Fibroblast of pulmonary artery (primary cell): ENCODE data around the gene CLEC2L.

Experiments
- DNase-seq: peaks from one replicate; pipeline ENCODE4 v3.0.0-alpha.2; 2010; ENCODE audit warnings: low read depth
- H3K4me3 ChIP-seq: replicated peaks from 2 replicates; pipeline ENCODE4 v1.5.1; 2011; ENCODE audit warnings: low read depth, mild to moderate bottlenecking, control low read depth, low read length, moderate library complexity
- CTCF ChIP-seq: IDR thresholded peaks from 2 replicates; pipeline ENCODE4 v1.5.1; 2011; ENCODE audit warnings: mild to moderate bottlenecking, control low read depth, low read length, inconsistent platforms; ENCODE audit errors: missing control alignments

CLEC2L gene

GRCh38 chr7:139495580-139496125 lies 27.8 kb upstream of the CLEC2L start:
- DNase-seq, result no peak
- H3K4me3 ChIP-seq, result no peak overlapping the region
- TF ChIP-seq CTCF, result no peak

GRCh38 chr7:139496528-139496927 lies 27.0 kb upstream of the CLEC2L start:
- TF ChIP-seq CTCF, result no peak
- DNase-seq, result no peak
- no peak overlapping the region for H3K4me3 ChIP-seq

GRCh38 chr7:139500770-139501138 lies 22.7 kb upstream of the CLEC2L start:
- TF ChIP-seq CTCF, result no peak
- H3K4me3 ChIP-seq, result no peak overlapping the region
- no peak for DNase-seq

DNA sequence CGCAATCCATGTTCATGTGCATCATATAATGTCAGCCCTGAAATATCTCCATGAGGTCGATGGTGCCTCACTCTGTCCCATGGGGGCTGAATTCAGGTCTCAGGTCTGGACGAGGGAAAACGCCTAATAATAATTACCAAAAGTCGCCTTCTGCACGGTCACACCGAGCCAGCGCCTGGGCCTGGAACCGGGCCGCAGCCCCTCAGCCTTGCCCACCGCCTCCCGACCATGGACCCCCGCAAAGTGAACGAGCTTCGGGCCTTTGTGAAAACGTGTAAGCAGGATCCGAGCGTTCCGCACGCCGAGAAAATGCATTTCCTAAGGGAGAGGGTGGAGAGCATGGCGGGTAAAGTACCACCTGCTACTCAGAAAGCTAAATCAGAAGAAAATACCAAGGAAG lies 21.3 kb upstream of the CLEC2L start:
- no peak for DNase-seq
- no peak for TF ChIP-seq CTCF
- no peak overlapping the region for H3K4me3 ChIP-seq

DNA sequence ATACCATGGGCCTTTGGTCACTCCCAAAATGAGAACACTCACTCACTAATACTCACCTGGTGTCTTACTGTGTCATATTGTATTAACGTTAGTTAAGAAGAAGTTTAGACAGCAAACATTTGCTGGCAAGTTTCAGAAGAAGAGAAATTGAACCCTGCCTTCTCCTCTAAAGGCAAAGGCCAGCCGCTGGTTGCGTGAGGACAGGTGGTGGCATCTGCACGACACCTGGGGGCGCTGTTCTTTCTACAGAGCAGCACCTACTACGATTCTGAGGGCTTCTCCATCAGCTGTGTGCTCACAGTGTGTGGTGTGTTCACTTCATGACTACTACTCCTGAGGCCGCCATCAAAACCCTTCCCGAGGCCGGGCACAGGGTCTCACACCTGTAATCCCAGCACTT lies 17.9 kb upstream of the CLEC2L start:
- TF ChIP-seq CTCF, result peak; percentile 29
- DNase-seq, result no peak
- no peak overlapping the region for H3K4me3 ChIP-seq

- no peak for DNase-seq
- no peak for TF ChIP-seq CTCF
- no peak overlapping the region for H3K4me3 ChIP-seq
These were observed 13.9 kb upstream of the CLEC2L start for GRCh38 chr7:139509535-139509934.

GRCh38 chr7:139511315-139511714 lies 12.2 kb upstream of the CLEC2L start:
- no peak for DNase-seq
- TF ChIP-seq CTCF, result no peak
- H3K4me3 ChIP-seq, result no peak overlapping the region
